ENCODE measurements around the gene MMP12.

- TF ChIP-seq CTCF (IDR thresholded peaks at IDR 0.05) (no peak), EP300 (IDR thresholded peaks at IDR 0.05) (no peak), POLR2A (IDR thresholded peaks at IDR 0.05) (no peak)
Observed at GRCh38 chr11:102836290-102836875, 38.4 kb downstream of the MMP12 start.

All from ovary (tissue), 3 donors.